Non-pigmented ciliary epithelial cell (primary cell): ENCODE results near the gene MAGEA9B.
"Not testable (repeated sequence)": the region's sequence is repeated elsewhere in the genome, so short reads cannot be mapped to it uniquely, and the experiment has no call there.

Experiments used
- DNase-seq: peaks from one replicate; pipeline ENCODE4 v3.0.0-alpha.2; 2010; ENCODE audit warnings: low read depth

The MAGEA9B gene

DNA sequence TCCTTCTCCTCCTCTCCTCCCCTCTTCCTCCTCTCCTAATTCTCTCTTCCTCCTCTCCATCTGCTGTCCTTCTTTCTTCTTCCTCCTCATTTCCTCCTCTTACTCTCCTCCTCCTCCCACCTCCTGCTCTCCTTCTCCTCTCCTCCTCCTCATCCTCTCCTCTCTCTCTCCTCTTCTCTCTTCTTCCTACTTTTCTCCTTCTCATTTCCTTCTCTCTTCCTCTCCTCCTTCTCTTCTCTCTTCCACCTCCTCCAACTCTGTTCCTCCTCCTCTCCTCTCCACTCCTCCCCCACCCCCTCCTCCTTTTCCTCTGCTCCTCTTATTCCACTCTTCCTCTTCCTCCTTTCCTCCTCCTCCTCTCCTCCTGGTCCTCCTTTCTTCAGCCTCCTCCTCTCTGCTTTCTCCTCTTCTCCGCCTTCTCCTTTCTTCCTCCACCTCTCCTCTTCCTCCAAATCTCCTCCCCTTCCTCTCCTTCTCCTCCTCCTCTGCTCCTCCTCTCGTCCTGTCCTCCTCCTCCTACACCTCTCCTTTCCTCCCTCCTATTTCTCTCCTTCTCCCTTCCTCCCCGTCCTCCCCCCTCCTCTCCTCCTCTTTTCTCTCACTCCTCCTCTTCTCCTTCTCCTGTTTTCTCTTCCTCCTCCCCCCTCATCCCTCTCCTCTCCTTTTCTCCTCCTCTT, 52.2 kb downstream of the MAGEA9B start:
- not testable (repeated sequence) for DNase-seq

DNA sequence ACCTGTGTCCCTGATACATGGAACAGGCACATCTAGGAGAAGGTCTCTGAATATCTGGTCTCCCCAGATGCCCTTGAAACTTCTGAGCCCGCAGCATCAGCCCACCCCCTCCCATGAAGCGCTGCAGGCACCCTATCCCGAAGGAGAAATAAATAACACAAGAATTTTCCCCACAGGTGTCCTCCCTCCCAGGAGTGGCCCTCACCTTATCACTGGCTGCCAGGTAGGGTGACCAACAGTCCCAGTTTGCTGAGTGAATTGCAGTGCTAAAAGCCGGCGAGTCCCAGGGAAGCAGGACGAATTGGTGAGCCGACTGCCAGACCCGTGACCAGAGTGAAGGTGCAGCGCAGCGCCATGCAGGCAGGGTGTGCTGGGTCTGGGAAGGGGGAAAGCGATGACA, 53.3 kb downstream of the MAGEA9B start:
- not testable (repeated sequence) for DNase-seq

DNA sequence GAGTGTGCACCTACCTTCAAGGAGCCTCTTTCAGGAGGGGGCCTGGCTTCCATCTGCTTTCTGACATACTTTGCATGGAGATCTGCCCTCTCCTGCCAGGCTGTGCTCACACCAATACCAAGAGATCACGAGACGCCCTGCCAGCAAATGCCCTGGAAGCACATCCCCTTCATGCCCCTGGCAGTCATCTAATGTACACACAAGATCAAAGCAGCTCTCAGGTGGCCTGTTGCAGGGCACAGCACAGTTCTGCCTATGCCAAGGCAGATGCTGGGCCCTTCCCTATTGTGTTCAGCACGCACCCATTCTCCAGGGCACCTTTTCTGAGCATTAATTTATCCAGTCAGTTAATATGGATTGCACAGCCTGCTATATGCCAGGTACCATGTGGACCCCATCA, 54.4 kb downstream of the MAGEA9B start:
- not testable (repeated sequence) for DNase-seq
